IMR-90 (cell line): ENCODE results near the gene PCCA. TPM values are rescaled to one million over a fixed set of nuclear protein-coding genes. Genes with fewer than 3 reads are reported as not detected.

Experiments used
- ATAC-seq: fragments of 200-7000 bp; cut with Tn5 transposase; 2 replicates; pipeline ENCODE4 v1.9.1; 2020; ENCODE audit warnings: low read depth, mild to moderate bottlenecking, moderate library complexity
- BruUV-seq: library from RNA; stranded (reverse); fragments of 400-500 nt; replicated peaks from 2 replicates; lab custom pipeline; 2021; lab: Mats Ljungman, UMichigan
- CTCF ChIA-PET: fragments of 300-600 bp; formaldehyde crosslinking; extraction: SDS; loops from one replicate; lab custom pipeline; 2021; ENCODE audit warnings: antibody characterized with exemption; lab: Yijun Ruan, JAX
- POLR2A ChIA-PET: fragments of 300-600 bp; sonication (Branson Sonifier 250); formaldehyde crosslinking; loops from one replicate; lab custom pipeline; 2022; ENCODE audit warnings: antibody characterized with exemption; ENCODE audit not compliant: unreplicated experiment; lab: Charles Lee
- DNase-seq: peaks from one replicate; pipeline ENCODE4 v3.0.0; 2013
- H2AFZ ChIP-seq: replicated peaks from 2 replicates; pipeline ENCODE3; 2013; ENCODE audit warnings: low read length, mild to moderate bottlenecking; ENCODE audit not compliant: poor library complexity
- H2AK5ac ChIP-seq: 2 replicates; pipeline ENCODE4 v1.6.1; 2013; ENCODE audit warnings: low read depth, low read length, inconsistent platforms
- H2AK9ac ChIP-seq: replicated peaks from 2 replicates; pipeline ENCODE3; 2013; ENCODE audit warnings: mild to moderate bottlenecking, low read depth, low read length, moderate library complexity; ENCODE audit not compliant: poor library complexity
- H2BK120ac ChIP-seq: 2 replicates; pipeline ENCODE4 v1.6.1; 2013; ENCODE audit warnings: low read depth, low read length, inconsistent platforms
- H2BK15ac ChIP-seq: 3 replicates; pipeline ENCODE4 v1.6.1; 2013; ENCODE audit warnings: low read depth, low read length, inconsistent platforms
- H2BK20ac ChIP-seq: 2 replicates; pipeline ENCODE4 v1.6.1; 2013; ENCODE audit warnings: low read depth, mild to moderate bottlenecking, inconsistent platforms, low read length, moderate library complexity
- H2BK5ac ChIP-seq: 2 replicates; pipeline ENCODE4 v1.6.1; 2013; ENCODE audit warnings: mild to moderate bottlenecking, low read depth, low read length, inconsistent platforms; ENCODE audit not compliant: poor library complexity, severe bottlenecking
- H3K14ac ChIP-seq: replicated peaks from 2 replicates; pipeline ENCODE4 v1.6.1; 2013; ENCODE audit warnings: low read depth, low read length, inconsistent platforms
- H3K18ac ChIP-seq: 2 replicates; pipeline ENCODE4 v1.6.1; 2013; ENCODE audit warnings: low read depth, low read length, control low read depth
- H3K23ac ChIP-seq: 2 replicates; pipeline ENCODE4 v1.6.1; 2013; ENCODE audit warnings: low read depth, low read length, inconsistent platforms
- H3K27ac ChIP-seq: 2 replicates; pipeline ENCODE4 v1.5.1; 2013; ENCODE audit warnings: mild to moderate bottlenecking, control low read depth, low read length; ENCODE audit not compliant: insufficient read depth
- H3K27me3 ChIP-seq: 2 replicates; pipeline ENCODE4 v1.6.1; 2013; ENCODE audit warnings: low read length; ENCODE audit not compliant: control insufficient read depth, insufficient read depth
- H3K36me3 ChIP-seq: 2 replicates; pipeline ENCODE4 v1.6.1; 2013; ENCODE audit warnings: low read length, mixed read lengths; ENCODE audit not compliant: control insufficient read depth, insufficient read depth
- H3K4ac ChIP-seq: 2 replicates; pipeline ENCODE4 v1.6.1; 2013; ENCODE audit warnings: low read depth, low read length, inconsistent platforms
- H3K4me1 ChIP-seq: 2 replicates; pipeline ENCODE4 v1.6.1; 2013; ENCODE audit warnings: low read length, mixed read lengths; ENCODE audit not compliant: control insufficient read depth, insufficient read depth
- H3K4me2 ChIP-seq: 2 replicates; pipeline ENCODE4 v1.6.1; 2013; ENCODE audit warnings: low read depth, mild to moderate bottlenecking, control low read depth, low read length, moderate library complexity
- H3K4me3 ChIP-seq: 2 replicates; pipeline ENCODE4 v1.5.1; 2013; ENCODE audit warnings: low read depth, mild to moderate bottlenecking, control low read depth, low read length, moderate library complexity; ENCODE audit not compliant: insufficient read depth
- H3K56ac ChIP-seq: 2 replicates; pipeline ENCODE4 v1.6.1; 2013; ENCODE audit warnings: low read length, inconsistent platforms; ENCODE audit not compliant: insufficient read depth; ENCODE audit errors: extremely low read depth
- H3K79me1 ChIP-seq, 2 experiments: 2 replicates each; pipeline ENCODE4 v1.6.1; 2013; ENCODE audit warnings: low read length in 2 of 2, inconsistent platforms in 1 of 2, low read depth in 1 of 2
- H3K9ac ChIP-seq: 2 replicates; pipeline ENCODE4 v1.6.1; 2013; ENCODE audit warnings: low read depth, low read length, control low read depth
- H3K9me1 ChIP-seq: 2 replicates; pipeline ENCODE4 v1.6.1; 2013; ENCODE audit warnings: low read length, inconsistent platforms; ENCODE audit not compliant: insufficient read depth
- H3K9me3 ChIP-seq: 2 replicates; pipeline ENCODE4 v1.6.1; 2013; ENCODE audit warnings: low read length; ENCODE audit not compliant: control insufficient read depth, insufficient read depth
- H4K20me1 ChIP-seq: 2 replicates; pipeline ENCODE4 v1.6.1; 2013; ENCODE audit warnings: low read length, inconsistent platforms; ENCODE audit not compliant: insufficient read depth
- H4K5ac ChIP-seq: 2 replicates; pipeline ENCODE4 v1.6.1; 2013; ENCODE audit warnings: mild to moderate bottlenecking, low read depth, low read length, control low read depth
- H4K8ac ChIP-seq, 2 experiments: 2 replicates each; pipeline ENCODE4 v1.6.1; 2013; ENCODE audit warnings: low read depth in 2 of 2, low read length in 2 of 2, control low read depth in 1 of 2, inconsistent platforms in 1 of 2
- H4K91ac ChIP-seq: 2 replicates; pipeline ENCODE4 v1.6.1; 2013; ENCODE audit warnings: low read depth, low read length, inconsistent platforms; ENCODE audit not compliant: insufficient read depth
- BHLHE40 ChIP-seq: fragments of 150-350 bp; IDR thresholded peaks from 2 replicates; pipeline ENCODE4 v1.6.1; 2016; ENCODE audit warnings: mild to moderate bottlenecking, low read depth, low read length
- CEBPB ChIP-seq: IDR thresholded peaks from 2 replicates; pipeline ENCODE4 v1.6.1; 2012; ENCODE audit warnings: low read depth, low read length, improper control_type of control experiment
- CTCF ChIP-seq: conservative IDR thresholded peaks from 2 replicates; pipeline ENCODE4 v1.5.1; 2012; ENCODE audit warnings: mild to moderate bottlenecking, low read depth, low read length, improper control_type of control experiment
- FOS ChIP-seq: fragments of 150-350 bp; IDR thresholded peaks from 2 replicates; pipeline ENCODE4 v1.6.1; 2016; ENCODE audit warnings: low read depth, low read length
- MAZ ChIP-seq: IDR thresholded peaks from 2 replicates; pipeline ENCODE4 v1.6.1; 2012; ENCODE audit warnings: low read depth, mild to moderate bottlenecking, low read length, improper control_type of control experiment, moderate library complexity, borderline replicate concordance
- NFE2L2 ChIP-seq: fragments of 150-350 bp; IDR thresholded peaks from 2 replicates; pipeline ENCODE4 v1.6.1; 2016; ENCODE audit warnings: low read depth, mild to moderate bottlenecking, low read length
- POLR2A ChIP-seq: IDR thresholded peaks from 2 replicates; pipeline ENCODE4 v1.6.1; 2012; ENCODE audit warnings: mild to moderate bottlenecking, low read depth, low read length
- RAD21 ChIP-seq: IDR thresholded peaks from 2 replicates; pipeline ENCODE4 v1.6.1; 2012; ENCODE audit warnings: low read length, improper control_type of control experiment
- WGBS, 2 experiments: methylation state at CpG; one replicate each; pipeline versions ENCODE4 v1.1.5 to v1.1.7; 2013; ENCODE audit warnings: missing lambda C conversion rate in 2 of 2; ENCODE audit not compliant: insufficient read length in 1 of 2; ENCODE audit errors: extremely low coverage in 2 of 2; 5-methylcytosine and 5-hydroxymethylcytosine counted together
- dilution Hi-C: fragments of 300-500 bp; cut with HindIII; formaldehyde crosslinking; loops from one replicate; pipeline ENCODE4 v1.14.3; 2018; ENCODE audit warnings: low sequenced_read_pairs; ENCODE audit not compliant: unreplicated experiment
- in situ Hi-C: fragments of 300-500 bp; cut with MboI; formaldehyde crosslinking; loops from 3 replicates; pipeline ENCODE4 v1.14.3; 2019; ENCODE audit warnings: low sequenced_read_pairs, inconsistent platforms, mixed read lengths
- intact Hi-C: fragments of 100-400 bp; cut with micrococcal nuclease; formaldehyde crosslinking; loops from 2 replicates; pipeline ENCODE4 v1.10.0; 2022
- polyA plus RNA-seq, 3 experiments: library from polyadenylated mRNA; depleted of rRNA; stranded (reverse); fragments of >200 nt; gene quantifications; 2 replicates each; pipeline ENCODE4 v1.2.3, GENCODE V29; 2012; ENCODE audit warnings: low replicate concordance in 1 of 3
- total RNA-seq: library from RNA; depleted of rRNA; stranded (reverse); fragments of >200 nt; gene quantifications from 2 replicates; pipeline ENCODE4 v1.2.3, GENCODE V29; 2012

The PCCA gene
- total and polyA plus RNA-seq, 2 of the 4 experiments (the other 2 are of a cell fraction): 7.6 to 24.0 TPM

- in situ Hi-C loops: no loop called here
- no peak overlapping the region for H2BK5ac ChIP-seq
- H3K9me1 ChIP-seq: 0 out of 2 replicates have a peak, but pooled peaks cover 3% of the 10 kb centered on the region
- H3K9me3 ChIP-seq: peaks cover 7% of the 10 kb centered on the region
- no peak overlapping the region for H2BK120ac ChIP-seq
- no peak overlapping the region for H2AK9ac ChIP-seq
- H4K91ac ChIP-seq: no peak overlapping the region
- no peaks in the 10 kb centered on the region for H4K20me1 ChIP-seq
- ATAC-seq: no peak
- no peak overlapping the region for H2AFZ ChIP-seq
- WGBS, 2 experiments: no CpG with 5 or more reads among the region's 5 CpGs
- H2BK15ac ChIP-seq: no peak overlapping the region
- no peak overlapping the region for H3K14ac ChIP-seq
- CTCF ChIA-PET: no interaction called here
- intact Hi-C loops: no loop called here
- no peaks in the 10 kb centered on the region for H3K36me3 ChIP-seq
- H2AK5ac ChIP-seq: no peak overlapping the region
- no peak overlapping the region for H3K18ac ChIP-seq
- H2BK20ac ChIP-seq: no peak overlapping the region; the same call in 1 of the 2 replicates
- H3K79me1 ChIP-seq: peaks cover 3 to 5% of the 10 kb centered on the region in 2 experiments; a peak in 1 of 4 replicates
- no peak overlapping the region for H3K4me2 ChIP-seq
- H3K4ac ChIP-seq: no peak overlapping the region
- POLR2A ChIA-PET: interaction anchor here (0.6 kb wide), 1 partner anchor 1427 kb away, joined by 3 read pairs; no protein-coding TSS in a partner anchor
- no peak for DNase-seq
- dilution Hi-C loops: no loop called here
- no TSS peak for BruUV-seq
- no peaks in the 10 kb centered on the region for H3K4me1 ChIP-seq
- no peak overlapping the region for H3K4me3 ChIP-seq
- H3K27ac ChIP-seq: no peak overlapping the region
- H3K23ac ChIP-seq: no peak overlapping the region
- no peak for TF ChIP-seq CTCF
- TF ChIP-seq CEBPB: no peak
- no peak for TF ChIP-seq RAD21
- no peak for TF ChIP-seq MAZ
- TF ChIP-seq BHLHE40: no peak
- TF ChIP-seq NFE2L2: no peak
- no peak for TF ChIP-seq FOS
- TF ChIP-seq POLR2A: no peak
- no peak overlapping the region for H4K8ac ChIP-seq
- H3K9ac ChIP-seq: no peak overlapping the region
- H3K56ac ChIP-seq: no peak overlapping the region
- no peaks in the 10 kb centered on the region for H3K27me3 ChIP-seq
- no peak overlapping the region for H4K5ac ChIP-seq
Measured at GRCh38 chr13:100197591-100198365, 108.9 kb downstream of the PCCA start.
